Neural progenitor cell (in vitro differentiated cells): ENCODE measurements around the gene SMTNL2. TPM values are rescaled to one million over a fixed set of nuclear protein-coding genes. Genes with fewer than 3 reads are reported as not detected.
A peak's percentile ranks its signal among the peaks of the same experiment; 100 is the strongest.

Source experiments
- DNase-seq: peaks from one replicate; pipeline ENCODE4 v3.0.0-alpha.2; 2016; ENCODE audit warnings: low spot score
- H2AFZ ChIP-seq: fragments of 200-600 bp; sonication (generic); replicated peaks from 2 replicates; pipeline ENCODE4 v1.6.1; 2016; ENCODE audit warnings: antibody characterized with exemption
- H3F3A ChIP-seq: fragments of 200-600 bp; sonication (generic); 2 replicates; pipeline ENCODE4 v1.6.1; 2016; ENCODE audit warnings: antibody characterized with exemption, low read depth
- H3K27ac ChIP-seq: fragments of 200-600 bp; sonication (generic); 2 replicates; pipeline ENCODE4 v1.5.1; 2016; ENCODE audit warnings: mild to moderate bottlenecking
- H3K27me3 ChIP-seq: fragments of 200-600 bp; sonication (generic); 2 replicates; pipeline ENCODE4 v1.6.1; 2016; ENCODE audit warnings: mild to moderate bottlenecking, moderate library complexity
- H3K36me3 ChIP-seq: fragments of 200-600 bp; sonication (generic); 2 replicates; pipeline ENCODE4 v1.5.1; 2016
- H3K4me1 ChIP-seq: fragments of 200-600 bp; sonication (generic); 2 replicates; pipeline ENCODE4 v1.6.1; 2016; ENCODE audit warnings: mixed run types
- H3K4me2 ChIP-seq: fragments of 200-600 bp; sonication (generic); 2 replicates; pipeline ENCODE4 v1.6.1; 2016
- H3K4me3 ChIP-seq: fragments of 200-600 bp; sonication (generic); 2 replicates; pipeline ENCODE4 v1.5.1; 2016
- H3K79me2 ChIP-seq: fragments of 200-600 bp; sonication (generic); 2 replicates; pipeline ENCODE4 v1.6.1; 2016; ENCODE audit warnings: low read depth
- H3K9ac ChIP-seq: fragments of 200-600 bp; sonication (generic); 2 replicates; pipeline ENCODE4 v1.6.1; 2016
- H3K9me3 ChIP-seq: fragments of 200-600 bp; sonication (generic); 2 replicates; pipeline ENCODE4 v1.5.1; 2016; ENCODE audit warnings: low read depth
- H4K20me1 ChIP-seq: fragments of 200-600 bp; sonication (generic); 2 replicates; pipeline ENCODE4 v1.6.1; 2016; ENCODE audit warnings: low read depth
- H3K27ac Mint-ChIP-seq: 3 replicates; pipeline ENCODE4 v1.8.0; 2021; ENCODE audit warnings: mixed read lengths
- H3K27me3 Mint-ChIP-seq: 2 replicates; pipeline ENCODE4 v1.8.0; 2022; ENCODE audit warnings: low read depth, mild to moderate bottlenecking, inconsistent platforms, moderate library complexity, mixed read lengths; ENCODE audit not compliant: insufficient read depth
- H3K36me3 Mint-ChIP-seq: 3 replicates; pipeline ENCODE4 v1.8.0; 2021; ENCODE audit warnings: mixed read lengths
- H3K4me1 Mint-ChIP-seq: 3 replicates; pipeline ENCODE4 v1.8.0; 2021; ENCODE audit warnings: mixed read lengths
- H3K4me3 Mint-ChIP-seq: 3 replicates; pipeline ENCODE4 v1.8.0; 2021; ENCODE audit warnings: mild to moderate bottlenecking, moderate library complexity, mixed read lengths
- H3K9me3 Mint-ChIP-seq: 3 replicates; pipeline ENCODE4 v1.8.0; 2020; ENCODE audit warnings: mixed read lengths
- CTCF ChIP-seq: fragments of 200-600 bp; sonication (generic); IDR thresholded peaks from 2 replicates; pipeline ENCODE4 v1.5.1; 2017; ENCODE audit warnings: antibody characterized with exemption, mild to moderate bottlenecking
- EZH2 ChIP-seq: fragments of 200-600 bp; sonication (generic); IDR thresholded peaks from 2 replicates; pipeline ENCODE4 v1.6.1; 2017; ENCODE audit warnings: antibody characterized with exemption, mild to moderate bottlenecking, moderate library complexity
- EZH2phosphoT487 ChIP-seq: fragments of 200-600 bp; sonication (generic); IDR thresholded peaks from 2 replicates; pipeline ENCODE4 v1.6.1; 2017; ENCODE audit warnings: antibody characterized with exemption
- total RNA-seq: library from RNA; depleted of rRNA; stranded (reverse); fragments of >200 nt; gene quantifications from 2 replicates; pipeline ENCODE4 v1.2.3, GENCODE V29; 2015; ENCODE audit warnings: low replicate concordance

Gene SMTNL2
- total RNA-seq, 1 donor from 2014 or later = 3.0 TPM

DNA sequence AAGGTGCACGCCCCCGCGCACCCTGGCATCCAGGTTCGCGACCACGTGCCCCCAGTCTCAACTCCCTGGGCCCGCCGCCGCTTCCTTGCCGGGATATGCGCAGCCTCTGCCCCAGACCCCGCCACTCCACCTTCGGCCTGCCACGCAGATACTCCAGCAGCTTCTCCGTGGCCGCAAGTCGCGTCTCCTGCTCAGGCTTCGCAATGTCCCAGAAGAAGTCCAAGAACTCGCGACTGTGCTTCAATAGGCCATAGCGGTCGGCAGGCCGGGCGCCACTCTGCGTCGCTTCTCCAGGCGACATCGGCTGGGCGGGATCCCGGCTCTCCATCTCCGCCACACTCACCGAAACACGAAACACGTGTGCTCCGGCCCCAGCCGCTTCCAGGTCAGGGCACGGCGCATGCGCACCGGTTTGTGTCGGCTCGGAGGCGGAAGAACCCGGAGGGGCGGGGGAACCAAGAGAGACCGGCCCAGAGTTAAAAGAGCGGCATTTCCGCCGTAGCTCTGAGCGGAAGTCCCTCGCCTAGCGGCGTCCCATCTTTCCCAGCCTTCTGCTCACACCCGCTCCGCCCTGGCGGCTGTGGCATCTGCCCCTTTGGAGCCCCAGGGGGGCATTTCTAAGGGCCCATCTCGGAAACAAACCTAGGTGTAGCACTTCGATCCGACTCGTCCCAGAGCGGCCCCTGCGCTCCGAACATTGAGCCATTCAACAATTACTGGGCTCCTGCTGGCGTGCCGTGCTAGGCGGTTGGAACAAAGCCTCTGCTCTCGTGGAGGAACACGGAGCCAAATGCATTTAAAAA is 29.1 kb upstream of the SMTNL2 start, which contains the start of gene MYBBP1A:
Gene MYBBP1A (minus strand): TSS at position 388 of the 803 bp plus-strand sequence. CDS start 60 bp downstream, at position 328.
- no peaks in the 10 kb centered on the region for H3K9me3 Mint-ChIP-seq
- H2AFZ ChIP-seq = peak within 1 kb of the TSS; percentile 40

DNA sequence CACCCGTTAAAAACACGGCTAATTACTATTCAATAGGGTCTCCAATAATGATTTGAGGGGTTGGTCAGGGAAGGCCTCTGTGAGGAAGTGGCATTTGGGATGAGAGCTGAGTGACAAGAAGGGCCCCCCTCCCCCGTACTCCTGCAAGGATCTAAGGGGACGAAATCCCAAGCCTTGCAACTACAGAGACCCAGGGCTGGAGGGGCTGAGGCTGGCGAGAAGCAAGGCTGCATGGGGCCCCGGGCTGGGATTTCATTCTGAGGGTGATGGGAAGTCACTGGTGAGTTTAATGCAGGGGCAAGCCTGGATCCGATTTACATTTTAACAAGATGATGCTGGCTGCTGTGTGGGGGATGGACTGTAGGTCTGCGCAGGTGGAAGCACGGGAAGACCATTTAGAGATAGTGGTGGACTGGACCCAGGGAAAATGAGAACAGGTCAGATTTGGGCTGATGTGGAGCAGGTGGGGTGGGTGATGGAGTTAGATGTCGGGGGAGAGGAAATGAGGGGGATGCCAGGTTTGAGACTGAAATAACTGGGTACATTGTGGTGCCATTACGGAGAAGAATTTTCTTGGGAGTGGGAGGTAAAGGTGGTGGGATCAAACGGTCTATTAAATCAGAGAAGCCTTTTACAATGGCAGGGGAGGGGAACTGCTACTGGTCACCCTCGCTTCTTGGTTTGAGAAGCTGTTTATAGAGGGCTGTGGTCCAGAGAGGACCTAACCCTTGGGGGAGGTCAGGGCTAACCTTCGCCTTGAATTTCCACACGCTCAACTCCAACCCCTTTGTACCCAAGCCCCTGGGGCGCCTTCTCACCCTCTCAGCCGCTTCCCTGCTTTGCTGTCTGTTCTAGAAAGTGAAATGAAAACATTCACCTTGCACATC is 28.2 kb upstream of the SMTNL2 start:
- Histone ChIP-seq H2AFZ (peak overlapping the region; percentile 40), H4K20me1 (peaks cover 4% of the 10 kb centered on the region), H3K4me3 (peak overlapping the region; percentile 68), H3K36me3 (no peaks in the 10 kb centered on the region), H3K79me2 (peaks cover 18% of the 10 kb centered on the region), H3F3A (peaks cover 11% of the 10 kb centered on the region), H3K9me3 (no peaks in the 10 kb centered on the region), H3K27me3 (no peaks in the 10 kb centered on the region), H3K9ac (no peak overlapping the region), H3K4me1 (peaks cover 20% of the 10 kb centered on the region), H3K27ac (no peak overlapping the region), H3K4me2 (peak overlapping the region; percentile 97)
- peak overlapping the region; percentile 16 for H3K27ac Mint-ChIP-seq
- peak overlapping the region; percentile 89 for H3K4me3 Mint-ChIP-seq
- peaks cover 11% of the 10 kb centered on the region for H3K27me3 Mint-ChIP-seq
- peak; percentile 48 for DNase-seq
- no peak for TF ChIP-seq CTCF
- no peak for TF ChIP-seq EZH2
- TF ChIP-seq EZH2phosphoT487 = no peak
- peaks cover 37% of the 10 kb centered on the region for H3K4me1 Mint-ChIP-seq
- H3K9me3 Mint-ChIP-seq = no peaks in the 10 kb centered on the region
- H3K36me3 Mint-ChIP-seq = peaks cover 3% of the 10 kb centered on the region

More for the DNA sequence above, 29.1 kb upstream of the SMTNL2 start, which contains the start of gene MYBBP1A:
- H3K4me3 Mint-ChIP-seq = peak within 1 kb of the TSS; percentile 89
- TF ChIP-seq CTCF (peak; percentile 29), EZH2 (no peak)
- H3K9me3 ChIP-seq = no peaks in the 10 kb centered on the region
- H3K4me1 Mint-ChIP-seq = peaks cover 34% of the 10 kb centered on the region
- H3K4me1 ChIP-seq = peaks cover 20% of the 10 kb centered on the region
- H3K27ac ChIP-seq = peak within 1 kb of the TSS; percentile 67
- peak within 1 kb of the TSS; percentile 68 for H3K4me3 ChIP-seq
- peaks cover 11% of the 10 kb centered on the region for H3K27me3 Mint-ChIP-seq
- peaks cover 11% of the 10 kb centered on the region for H3F3A ChIP-seq
- H3K79me2 ChIP-seq = peaks cover 18% of the 10 kb centered on the region
- peak within 1 kb of the TSS; percentile 97 for H3K4me2 ChIP-seq
- peak within 1 kb of the TSS; percentile 61 for H3K9ac ChIP-seq
- peak within 1 kb of the TSS; percentile 3 for H3K27ac Mint-ChIP-seq
- peak; percentile 99 for DNase-seq
- peaks cover 6% of the 10 kb centered on the region for H3K36me3 Mint-ChIP-seq
- peaks cover 4% of the 10 kb centered on the region for H4K20me1 ChIP-seq
- H3K36me3 ChIP-seq = no peaks in the 10 kb centered on the region
- no peaks in the 10 kb centered on the region for H3K27me3 ChIP-seq

DNA sequence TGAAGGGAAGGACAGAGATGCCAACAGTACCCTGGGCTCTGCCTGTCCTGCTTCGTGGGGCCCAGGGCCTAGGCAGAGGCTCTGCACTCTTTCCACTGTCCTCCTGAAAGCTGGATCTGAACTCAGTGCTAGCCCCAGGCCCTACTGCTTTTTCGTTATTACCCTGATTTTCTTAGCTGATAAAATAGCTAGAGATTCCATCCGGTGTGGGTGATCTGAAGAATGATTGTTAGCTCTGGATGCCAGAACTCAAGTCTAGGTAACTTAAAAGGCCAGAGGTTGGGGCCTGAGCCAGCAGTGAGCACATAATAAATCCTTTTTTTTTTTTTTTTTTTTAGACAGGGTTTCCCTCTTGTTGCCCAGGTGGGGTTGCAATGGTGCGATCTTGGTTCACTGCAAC is 27.3 kb upstream of the SMTNL2 start:
- Histone ChIP-seq H4K20me1 (peaks cover 4% of the 10 kb centered on the region), H3K9ac (no peak overlapping the region), H3K9me3 (no peaks in the 10 kb centered on the region), H3K79me2 (peaks cover 18% of the 10 kb centered on the region), H3K4me2 (no peak overlapping the region), H3K4me1 (peaks cover 20% of the 10 kb centered on the region), H3F3A (peaks cover 11% of the 10 kb centered on the region), H3K27me3 (no peaks in the 10 kb centered on the region), H3K27ac (no peak overlapping the region), H3K36me3 (no peaks in the 10 kb centered on the region), H2AFZ (no peak overlapping the region), H3K4me3 (no peak overlapping the region)
- H3K4me3 Mint-ChIP-seq = peak overlapping the region; percentile 38
- H3K9me3 Mint-ChIP-seq = no peaks in the 10 kb centered on the region
- no peak for DNase-seq
- TF ChIP-seq EZH2phosphoT487 (no peak), EZH2 (no peak), CTCF (no peak)
- H3K27ac Mint-ChIP-seq = peak overlapping the region; percentile 16
- peaks cover 39% of the 10 kb centered on the region for H3K4me1 Mint-ChIP-seq
- peaks cover 2% of the 10 kb centered on the region for H3K36me3 Mint-ChIP-seq
- peaks cover 7% of the 10 kb centered on the region for H3K27me3 Mint-ChIP-seq
